Loucy (cell line): ENCODE results near the gene RSRC2.

Source experiments
- CTCF ChIP-seq: fragments of 200-600 bp; sonication (generic); conservative IDR thresholded peaks from 2 replicates; pipeline ENCODE4 v1.5.1; 2014; ENCODE audit warnings: mild to moderate bottlenecking, antibody characterized with exemption, low read length
- EZH2phosphoT487 ChIP-seq: fragments of 200-600 bp; IDR thresholded peaks from 2 replicates; pipeline ENCODE4 v1.6.1; 2018; ENCODE audit warnings: antibody characterized with exemption, mild to moderate bottlenecking, moderate library complexity, borderline replicate concordance

- TF ChIP-seq CTCF (no peak), EZH2phosphoT487 (no peak)
These were observed 11.8 kb upstream of the RSRC2 start for GRCh38 chr12:122538496-122538895.
